HG03457 (cell line): Measurements from ENCODE around the gene KIRREL3.
"Not testable (repeated sequence)": the region's sequence is repeated elsewhere in the genome, so short reads cannot be mapped to it uniquely, and the experiment has no call there.

ENCODE experiments used
- ATAC-seq: cut with Tn5 transposase; IDR thresholded peaks from one replicate; pipeline ENCODE4 v1.9.1; 2021; ENCODE audit warnings: moderate number of reproducible peaks; ENCODE audit not compliant: unreplicated experiment

KIRREL3 gene

DNA sequence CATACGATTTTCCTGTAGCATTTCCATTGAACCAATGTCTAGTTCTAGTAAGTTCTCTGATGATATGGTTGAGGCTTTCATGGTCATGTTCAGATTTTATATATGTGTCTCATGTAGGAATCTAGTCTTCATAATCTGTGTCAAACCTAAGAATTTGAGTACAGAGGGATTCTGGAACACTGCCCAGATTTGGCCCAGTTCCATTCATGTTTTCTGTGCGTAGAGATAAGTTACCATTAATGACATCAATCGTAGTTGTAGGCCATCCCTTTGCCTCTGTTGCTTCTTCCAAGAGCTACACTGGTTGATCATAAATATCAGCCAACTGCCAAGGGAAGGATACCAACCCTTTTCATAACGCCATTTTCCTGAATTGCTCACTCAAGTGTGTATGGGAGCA is 621.8 kb downstream of the KIRREL3 start:
- ATAC-seq: no peak

DNA sequence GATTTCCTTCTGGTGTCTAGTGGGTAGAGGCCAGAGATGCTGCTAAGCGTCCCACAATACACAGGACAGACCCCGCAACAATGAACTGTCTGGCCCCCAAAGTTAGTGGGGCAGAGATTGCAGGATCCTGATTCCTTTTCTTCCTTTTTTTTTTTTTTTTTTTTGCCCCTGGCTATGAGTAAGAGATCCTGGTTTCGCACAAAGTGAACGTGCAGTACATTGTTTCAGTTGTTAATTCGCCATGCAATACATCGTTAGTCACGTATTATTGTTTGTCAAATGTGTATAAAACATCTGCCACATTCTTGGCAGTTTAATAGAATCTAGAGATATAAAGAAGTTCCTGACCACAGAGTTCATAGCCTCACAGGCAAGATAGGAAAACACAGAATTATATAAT is 624.8 kb downstream of the KIRREL3 start:
- ATAC-seq: no peak

DNA sequence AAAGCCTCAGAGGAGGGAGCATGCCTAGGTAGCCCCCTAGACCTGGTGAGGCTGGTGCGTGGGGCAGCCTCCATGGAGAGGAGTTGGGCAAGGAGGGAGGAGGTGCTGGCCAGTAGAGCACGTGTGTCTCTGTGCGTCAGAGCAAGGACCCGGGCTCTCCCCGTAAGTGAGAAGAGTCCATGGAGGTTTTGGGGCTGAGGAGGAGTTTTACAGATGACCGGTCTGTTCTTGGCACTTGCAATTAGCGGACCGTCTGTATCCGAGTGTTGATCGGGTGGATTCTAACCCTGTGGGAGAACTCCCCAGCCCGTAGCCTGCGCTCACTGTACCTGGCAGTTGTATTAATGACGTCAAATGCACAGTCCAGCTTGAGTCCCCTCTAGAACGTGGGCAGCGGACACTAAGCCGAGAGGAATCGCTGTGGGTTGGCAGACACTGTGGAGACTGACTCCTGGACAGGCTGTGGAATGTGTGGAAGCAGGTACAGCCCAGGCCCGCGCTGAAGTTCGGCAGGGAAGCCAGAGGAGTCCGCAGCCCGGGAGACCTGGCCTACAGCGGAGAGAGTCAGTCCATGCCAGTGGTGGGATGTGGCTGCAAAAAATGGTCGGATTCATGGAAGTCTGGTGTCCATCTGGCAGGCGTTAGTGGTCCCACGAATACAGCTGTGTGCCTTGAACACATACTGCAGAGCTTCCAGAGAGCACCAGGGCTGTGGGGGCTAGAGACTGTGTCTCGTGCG is 625.8 kb downstream of the KIRREL3 start:
- not testable (repeated sequence) for ATAC-seq

DNA sequence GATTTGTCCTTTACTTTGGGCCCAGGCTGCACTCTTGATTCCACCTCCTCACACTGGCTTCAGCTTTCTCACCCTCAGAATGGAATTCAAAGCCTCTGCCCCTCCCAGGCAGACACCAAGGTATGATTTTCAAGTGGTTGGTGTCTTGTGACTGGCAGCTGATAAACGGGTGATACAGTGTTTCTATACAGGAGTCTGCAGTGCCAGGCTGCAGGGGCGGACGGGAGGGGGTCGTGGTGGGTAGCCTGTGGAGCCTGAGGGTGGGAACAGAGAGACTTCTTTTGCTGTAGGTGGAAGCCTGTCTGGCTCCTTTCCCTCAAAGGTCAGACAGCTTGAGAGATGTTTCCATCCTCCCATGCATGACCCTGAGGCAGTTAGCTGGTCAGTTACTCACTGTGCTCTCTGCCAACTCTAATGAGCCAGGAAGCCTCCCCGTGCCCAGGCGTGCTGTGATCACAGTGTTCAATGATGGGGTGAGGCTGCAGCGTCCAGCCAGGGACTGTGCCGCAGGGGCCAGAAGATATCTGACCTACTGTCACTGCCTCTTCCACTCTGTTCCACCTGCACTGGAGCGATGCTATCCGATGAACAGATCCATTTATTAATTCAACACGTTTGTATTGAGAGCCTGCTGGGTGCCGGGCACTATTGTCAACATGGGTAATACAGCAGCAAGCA is 627.0 kb downstream of the KIRREL3 start:
- ATAC-seq: not testable (repeated sequence)
